SU-DHL-6 (cell line): Measurements from ENCODE around the gene XIRP1.

ENCODE experiments used
- EZH2phosphoT487 ChIP-seq: fragments of 200-600 bp; sonication (generic), shearing (Covaris generic); conservative IDR thresholded peaks from 2 replicates; pipeline ENCODE4 v1.6.1; 2018; ENCODE audit warnings: mild to moderate bottlenecking, antibody characterized with exemption, low read length, moderate library complexity, mixed read lengths
- TF ChIP-seq, protein P1 (sequence below): fragments of 200-600 bp; sonication (generic); IDR thresholded peaks from one replicate; pipeline ENCODE4 v1.5.1; 2017; ENCODE audit warnings: antibody characterized with exemption, mild to moderate bottlenecking, low read length, moderate library complexity; ENCODE audit not compliant: insufficient read depth, poor library complexity, severe bottlenecking

DNA sequence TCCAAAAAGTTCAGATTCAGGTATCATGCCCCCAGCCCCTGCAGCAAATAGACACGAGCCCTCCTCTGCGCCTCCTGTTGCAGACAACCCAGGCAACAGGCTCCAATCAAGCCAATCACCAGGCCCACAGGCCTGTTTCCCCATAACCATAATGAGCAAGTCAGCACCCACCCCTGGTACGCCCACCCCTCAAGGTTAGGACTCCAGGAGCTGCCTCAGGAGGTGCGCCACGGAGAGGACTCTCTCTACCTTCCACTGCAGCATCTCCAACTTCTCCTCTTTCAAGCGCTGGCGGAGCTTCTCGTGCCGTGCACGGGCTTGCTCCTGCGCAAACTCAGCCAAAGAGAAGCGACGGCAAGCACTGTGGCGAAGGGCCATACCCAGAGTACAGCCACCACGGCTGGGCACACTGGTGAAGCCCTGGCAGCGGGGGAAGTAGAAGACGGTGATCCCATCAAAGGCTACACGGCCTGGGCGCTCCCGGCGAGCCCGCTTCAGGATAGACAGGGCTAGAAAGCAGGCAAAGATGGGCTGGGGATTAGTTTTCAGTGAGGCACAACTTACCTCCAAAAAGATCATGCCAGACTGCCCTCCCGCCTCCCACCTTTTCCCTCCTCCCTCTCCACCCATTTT lies 47.5 kb downstream of the XIRP1 start:
- TF ChIP-seq, protein P1, sequence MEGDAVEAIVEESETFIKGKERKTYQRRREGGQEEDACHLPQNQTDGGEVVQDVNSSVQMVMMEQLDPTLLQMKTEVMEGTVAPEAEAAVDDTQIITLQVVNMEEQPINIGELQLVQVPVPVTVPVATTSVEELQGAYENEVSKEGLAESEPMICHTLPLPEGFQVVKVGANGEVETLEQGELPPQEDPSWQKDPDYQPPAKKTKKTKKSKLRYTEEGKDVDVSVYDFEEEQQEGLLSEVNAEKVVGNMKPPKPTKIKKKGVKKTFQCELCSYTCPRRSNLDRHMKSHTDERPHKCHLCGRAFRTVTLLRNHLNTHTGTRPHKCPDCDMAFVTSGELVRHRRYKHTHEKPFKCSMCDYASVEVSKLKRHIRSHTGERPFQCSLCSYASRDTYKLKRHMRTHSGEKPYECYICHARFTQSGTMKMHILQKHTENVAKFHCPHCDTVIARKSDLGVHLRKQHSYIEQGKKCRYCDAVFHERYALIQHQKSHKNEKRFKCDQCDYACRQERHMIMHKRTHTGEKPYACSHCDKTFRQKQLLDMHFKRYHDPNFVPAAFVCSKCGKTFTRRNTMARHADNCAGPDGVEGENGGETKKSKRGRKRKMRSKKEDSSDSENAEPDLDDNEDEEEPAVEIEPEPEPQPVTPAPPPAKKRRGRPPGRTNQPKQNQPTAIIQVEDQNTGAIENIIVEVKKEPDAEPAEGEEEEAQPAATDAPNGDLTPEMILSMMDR: no peak
- no peak for TF ChIP-seq EZH2phosphoT487
